B cell (primary cell): ENCODE results near the gene PPP1R14C. TPM values are rescaled to one million over a fixed set of nuclear protein-coding genes. Genes with fewer than 3 reads are reported as not detected.
"Not testable (repeated sequence)": the region's sequence is repeated elsewhere in the genome, so short reads cannot be mapped to it uniquely, and the experiment has no call there.

Source experiments
- ATAC-seq: fragments of 200-7000 bp; cut with Tn5 transposase; one replicate; pipeline ENCODE4 v1.10.0; 2021; ENCODE audit warnings: low read depth, mild to moderate bottlenecking, moderate number of reproducible peaks, moderate library complexity
- CTCF ChIA-PET: fragments of 350-600 bp; sonication (Branson Sonifier 250); formaldehyde crosslinking; loops from one replicate; lab custom pipeline; 2021; ENCODE audit warnings: antibody characterized with exemption, inconsistent platforms; lab: Charles Lee
- POLR2A ChIA-PET: fragments of 350-600 bp; sonication (Branson Sonifier 250); formaldehyde crosslinking; loops from one replicate; lab custom pipeline; 2021; ENCODE audit warnings: antibody characterized with exemption; lab: Charles Lee
- DNase-seq: peaks from one replicate; pipeline ENCODE4 v3.0.0; 2013
- H2AFZ ChIP-seq: 2 replicates; pipeline ENCODE4 v1.6.1; 2012; ENCODE audit warnings: mild to moderate bottlenecking, low read depth, low read length; ENCODE audit not compliant: insufficient read depth, poor library complexity, severe bottlenecking
- H3K27ac ChIP-seq, 2 donors: 1 replicate in 1 of 2; 2 replicates in 1 of 2; pipeline ENCODE4 v1.5.1; 2012 to 2013; ENCODE audit warnings: low read length in 2 of 2, mild to moderate bottlenecking in 2 of 2, moderate library complexity in 1 of 2
- H3K27me3 ChIP-seq, 4 experiments: fragments of 200-600 bp in 1 of 4; sonication (generic) in 1 of 4; replicated peaks in 1 of 4; 1 replicate in 2 of 4; 2 replicates in 2 of 4; pipeline versions ENCODE4 v1.6.1 to v1.7.0; 2013 to 2016; ENCODE audit warnings: low read length in 3 of 4, mild to moderate bottlenecking in 2 of 4, mixed read lengths in 1 of 4, moderate library complexity in 1 of 4; ENCODE audit not compliant: insufficient read depth in 4 of 4, control insufficient read depth in 3 of 4; ENCODE audit errors: control extremely low read depth in 1 of 4
- H3K36me3 ChIP-seq, 2 experiments: replicated peaks in 1 of 2; 1 replicate in 1 of 2; 2 replicates in 1 of 2; pipeline versions ENCODE4 v1.6.1 to v1.7.1; 2013; ENCODE audit warnings: low read length in 1 of 2; ENCODE audit not compliant: insufficient read depth in 2 of 2, control insufficient read depth in 1 of 2; ENCODE audit errors: control extremely low read depth in 1 of 2, extremely low read depth in 1 of 2
- H3K4me1 ChIP-seq, 2 donors: fragments of 200-600 bp in 1 of 2; sonication (generic) in 1 of 2; 1 replicate in 1 of 2; 2 replicates in 1 of 2; pipeline versions ENCODE4 v1.5.1 to v1.6.1; 2013 to 2017; ENCODE audit warnings: low read length in 2 of 2; ENCODE audit not compliant: control insufficient read depth in 2 of 2, insufficient read depth in 2 of 2
- H3K4me2 ChIP-seq: replicated peaks from 2 replicates; pipeline ENCODE3; 2012; ENCODE audit warnings: mild to moderate bottlenecking, low read depth, low read length; ENCODE audit not compliant: poor library complexity, severe bottlenecking
- H3K4me3 ChIP-seq, 5 experiments: fragments of 200-600 bp in 1 of 5; sonication (generic) in 1 of 5; 1 replicate in 3 of 5; 2 replicates in 2 of 5; pipeline versions ENCODE4 v1.5.1 to v1.7.0; 2011 to 2016; ENCODE audit warnings: low read length in 4 of 5, mild to moderate bottlenecking in 4 of 5, low read depth in 2 of 5, control low read depth in 1 of 5, moderate library complexity in 1 of 5; ENCODE audit not compliant: insufficient read depth in 1 of 5; ENCODE audit errors: control extremely low read depth in 1 of 5, extremely low read depth in 1 of 5
- H3K79me2 ChIP-seq: fragments of 200-600 bp; sonication (generic); one replicate; pipeline ENCODE4 v1.6.0; 2016; ENCODE audit warnings: low read length; ENCODE audit not compliant: control insufficient read depth, insufficient read depth
- H3K9ac ChIP-seq: fragments of 200-600 bp; sonication (generic); 2 replicates; pipeline ENCODE4 v1.6.1; 2017; ENCODE audit warnings: mild to moderate bottlenecking, low read length, moderate library complexity
- H3K9me3 ChIP-seq, 3 donors: one replicate each; pipeline versions ENCODE4 v1.6.1 to v1.7.1; 2013; ENCODE audit warnings: low read length in 2 of 3; ENCODE audit not compliant: control insufficient read depth in 2 of 3, insufficient read depth in 1 of 3; ENCODE audit errors: control extremely low read depth in 1 of 3
- H4K20me1 ChIP-seq: 2 replicates; pipeline ENCODE4 v1.6.0; 2012; ENCODE audit warnings: mild to moderate bottlenecking, low read length; ENCODE audit not compliant: insufficient read depth, control insufficient read depth, poor library complexity, severe bottlenecking
- H3K27ac Mint-ChIP-seq: one replicate; pipeline ENCODE4 v1.8.0; 2021; ENCODE audit warnings: mixed read lengths
- H3K27me3 Mint-ChIP-seq: one replicate; pipeline ENCODE4 v1.8.0; 2021; ENCODE audit warnings: mixed read lengths
- H3K4me1 Mint-ChIP-seq: one replicate; pipeline ENCODE4 v1.8.0; 2021; ENCODE audit warnings: mixed read lengths
- H3K4me3 Mint-ChIP-seq: one replicate; pipeline ENCODE4 v1.8.0; 2021; ENCODE audit warnings: mixed read lengths
- H3K9me3 Mint-ChIP-seq: one replicate; pipeline ENCODE4 v1.8.0; 2022; ENCODE audit warnings: mixed read lengths; ENCODE audit not compliant: insufficient read depth
- CTCF ChIP-seq: fragments of 200-600 bp; IDR thresholded peaks from one replicate; pipeline ENCODE4 v1.8.0; 2022; ENCODE audit warnings: antibody characterized with exemption, mild to moderate bottlenecking
- EZH2 ChIP-seq: IDR thresholded peaks from 2 replicates; pipeline ENCODE4 v1.6.1; 2012; ENCODE audit warnings: borderline replicate concordance, low read depth, mild to moderate bottlenecking, moderate library complexity, low read length; ENCODE audit not compliant: insufficient read depth, poor library complexity, severe bottlenecking
- WGBS: methylation state at CpG from one replicate; pipeline ENCODE4 v1.1.5; 2013; ENCODE audit warnings: missing lambda C conversion rate; ENCODE audit not compliant: insufficient coverage; 5-methylcytosine and 5-hydroxymethylcytosine counted together
- intact Hi-C: fragments of 100-400 bp; cut with micrococcal nuclease; formaldehyde crosslinking; loops from one replicate; pipeline ENCODE4 v1.10.0; 2022
- polyA plus RNA-seq: library from polyadenylated mRNA; depleted of rRNA; stranded (reverse); fragments of >200 nt; gene quantifications from 2 replicates; pipeline ENCODE4 v1.2.3, GENCODE V29; 2012
- total RNA-seq, 2 donors: library from RNA; stranded (reverse); fragments of 120-200 nt in 1 of 2; gene quantifications; 1 replicate in 1 of 2; 2 replicates in 1 of 2; pipeline versions ENCODE4 v1.2.3 to v1.2.4, GENCODE V29; 2013 to 2022

The PPP1R14C gene
- total and polyA plus RNA-seq, 2 donors (not counting 1 experiment from before 2014, with no cell fraction given): not detected

GRCh38 chr6:150177952-150178520, 35.2 kb downstream of the PPP1R14C start:
- ATAC-seq: no peak
- intact Hi-C loops: no loop called here
- Histone ChIP-seq H3K4me1 (peaks cover 7 to 8% of the 10 kb centered on the region in 2 donors), H3K27me3 (no peaks in the 10 kb centered on the region), H3K4me3 (no peak overlapping the region), H3K79me2 (no peaks in the 10 kb centered on the region), H3K9me3 (no peaks in the 10 kb centered on the region), H4K20me1 (no peaks in the 10 kb centered on the region), H3K36me3 (no peaks in the 10 kb centered on the region), H3K4me2 (no peak overlapping the region), H2AFZ (no peak overlapping the region), H3K27ac (no peak overlapping the region), H3K9ac (no peak overlapping the region)
- POLR2A ChIA-PET: no interaction called here
- no peak for TF ChIP-seq EZH2
- TF ChIP-seq CTCF: no peak
- CTCF ChIA-PET: no interaction called here
- Mint-ChIP-seq H3K9me3 (no peaks in the 10 kb centered on the region), H3K27ac (no peak overlapping the region), H3K27me3 (no peaks in the 10 kb centered on the region), H3K4me3 (no peak overlapping the region), H3K4me1 (peaks cover 10% of the 10 kb centered on the region)
- 88% methylated on average over 12 of the region's 12 CpGs for WGBS
- no peak for DNase-seq

GRCh38 chr6:150179030-150179429, 36.2 kb downstream of the PPP1R14C start:
- H3K9ac ChIP-seq: no peak overlapping the region
- H3K4me1 ChIP-seq: peaks cover 17 to 18% of the 10 kb centered on the region in 2 donors
- no peak overlapping the region for H3K27ac Mint-ChIP-seq
- TF ChIP-seq CTCF (no peak), EZH2 (no peak)
- H3K36me3 ChIP-seq: no peaks in the 10 kb centered on the region
- no peak overlapping the region for H3K4me3 Mint-ChIP-seq
- no peak for ATAC-seq
- H3K27me3 Mint-ChIP-seq: no peaks in the 10 kb centered on the region
- no peak overlapping the region for H3K27ac ChIP-seq
- no peaks in the 10 kb centered on the region for H4K20me1 ChIP-seq
- H3K9me3 Mint-ChIP-seq: no peaks in the 10 kb centered on the region
- no peak overlapping the region for H2AFZ ChIP-seq
- POLR2A ChIA-PET: no interaction called here
- no peaks in the 10 kb centered on the region for H3K79me2 ChIP-seq
- WGBS: 100% methylated on average over 1 of the region's 3 CpGs
- no peak for DNase-seq
- no peak overlapping the region for H3K4me2 ChIP-seq
- H3K4me1 Mint-ChIP-seq: peaks cover 20% of the 10 kb centered on the region
- intact Hi-C loops: no loop called here
- no peak overlapping the region for H3K4me3 ChIP-seq
- CTCF ChIA-PET: no interaction called here
- no peaks in the 10 kb centered on the region for H3K9me3 ChIP-seq
- no peaks in the 10 kb centered on the region for H3K27me3 ChIP-seq

GRCh38 chr6:150179907-150180424, 37.1 kb downstream of the PPP1R14C start:
- H3K79me2 ChIP-seq, POLR2A ChIA-PET, H2AFZ ChIP-seq, H3K4me2 ChIP-seq, H3K9ac ChIP-seq, DNase-seq, H3K9me3 Mint-ChIP-seq, H3K27me3 Mint-ChIP-seq, H3K27ac Mint-ChIP-seq, H3K27me3 ChIP-seq, H4K20me1 ChIP-seq, H3K4me3 Mint-ChIP-seq, H3K4me3 ChIP-seq, ATAC-seq, H3K36me3 ChIP-seq, H3K27ac ChIP-seq, H3K9me3 ChIP-seq: not testable (repeated sequence)
- H3K4me1 ChIP-seq: peaks cover 26 to 27% of the 10 kb centered on the region in 2 donors
- peaks cover 29% of the 10 kb centered on the region for H3K4me1 Mint-ChIP-seq
- WGBS: 81% methylated on average over 7 of the region's 7 CpGs
- CTCF ChIA-PET: interaction anchor here (0.7 kb wide), 1 partner anchor 11 kb away, joined by 4 read pairs; no protein-coding TSS in a partner anchor
- intact Hi-C loops: loop anchor here (10.0 kb wide), 1 partner anchor 95 kb away; no protein-coding TSS in a partner anchor
